Fibroblast of lung (primary cell): Measurements from ENCODE around the gene SDR39U1. TPM values are rescaled to one million over a fixed set of nuclear protein-coding genes. Genes with fewer than 3 reads are reported as not detected.
A peak's percentile ranks its signal among the peaks of the same experiment; 100 is the strongest.

ENCODE experiments used
- DNase-seq, 2 donors: peaks; one replicate each; pipeline versions ENCODE4 v3.0.0 to v3.0.0-alpha.2; 2010; ENCODE audit warnings: low read depth in 2 of 2
- H2AFZ ChIP-seq: 2 replicates; pipeline ENCODE4 v1.5.1; 2012; ENCODE audit warnings: low read length, control low read depth, inconsistent platforms
- H3K27ac ChIP-seq: 2 replicates; pipeline ENCODE4 v1.5.1; 2011; ENCODE audit warnings: low read length, control low read depth; ENCODE audit not compliant: insufficient read depth
- H3K27me3 ChIP-seq: 2 replicates; pipeline ENCODE4 v1.5.1; 2011; ENCODE audit warnings: mild to moderate bottlenecking, low read length; ENCODE audit not compliant: control insufficient read depth, insufficient read depth
- H3K36me3 ChIP-seq: 2 replicates; pipeline ENCODE4 v1.5.1; 2011; ENCODE audit warnings: low read length; ENCODE audit not compliant: control insufficient read depth, insufficient read depth
- H3K4me1 ChIP-seq: 2 replicates; pipeline ENCODE4 v1.5.1; 2011; ENCODE audit warnings: low read length; ENCODE audit not compliant: control insufficient read depth, insufficient read depth; ENCODE audit errors: extremely low read depth
- H3K4me2 ChIP-seq: 2 replicates; pipeline ENCODE4 v1.5.1; 2011; ENCODE audit warnings: low read length, control low read depth; ENCODE audit not compliant: insufficient read depth; ENCODE audit errors: extremely low read depth
- H3K4me3 ChIP-seq, 4 experiments: fragments of 200-600 bp in 1 of 4; sonication (generic) in 1 of 4; replicated peaks in 1 of 4; 2 replicates each; pipeline ENCODE4 v1.5.1; 2011 to 2016; ENCODE audit warnings: low read length in 4 of 4, low read depth in 3 of 4, mild to moderate bottlenecking in 3 of 4, control low read depth in 2 of 4, inconsistent platforms in 1 of 4, mixed read lengths in 1 of 4; ENCODE audit not compliant: insufficient read depth in 1 of 4; ENCODE audit errors: control extremely low read depth in 1 of 4
- H3K79me2 ChIP-seq: 2 replicates; pipeline ENCODE4 v1.5.1; 2012; ENCODE audit warnings: mild to moderate bottlenecking, low read length, inconsistent platforms; ENCODE audit not compliant: control insufficient read depth, insufficient read depth
- H3K9ac ChIP-seq: 2 replicates; pipeline ENCODE4 v1.5.1; 2011; ENCODE audit warnings: mild to moderate bottlenecking, low read length, control low read depth; ENCODE audit not compliant: insufficient read depth
- H3K9me3 ChIP-seq: 2 replicates; pipeline ENCODE4 v1.5.1; 2012; ENCODE audit warnings: low read depth, low read length; ENCODE audit not compliant: control insufficient read depth, insufficient read depth
- H4K20me1 ChIP-seq: 2 replicates; pipeline ENCODE4 v1.5.1; 2011; ENCODE audit warnings: low read length; ENCODE audit not compliant: control insufficient read depth, insufficient read depth; ENCODE audit errors: extremely low read depth
- CTCF ChIP-seq, 2 donors: IDR thresholded peaks in 1 of 2; conservative IDR thresholded peaks in 1 of 2; 1 replicate in 1 of 2; 2 replicates in 1 of 2; pipeline ENCODE4 v1.5.1; 2011 to 2012; ENCODE audit warnings: low read length in 2 of 2, control low read depth in 1 of 2, inconsistent platforms in 1 of 2, low read depth in 1 of 2, mild to moderate bottlenecking in 1 of 2
- EZH2 ChIP-seq: IDR thresholded peaks from 2 replicates; pipeline ENCODE4 v1.5.1; 2012; ENCODE audit warnings: low read length, control low read depth, mild to moderate bottlenecking; ENCODE audit errors: missing control alignments
- polyA plus RNA-seq, 2 donors: library from polyadenylated mRNA; depleted of rRNA in 1 of 2; stranded (reverse) in 1 of 2; unstranded in 1 of 2; fragments of >200 nt; gene quantifications; 2 replicates each; pipeline ENCODE4 v1.2.1, GENCODE V29; 2011 to 2012; ENCODE audit warnings: missing spikeins in 1 of 2
- total RNA-seq: library from RNA; depleted of rRNA; stranded (reverse); fragments of >200 nt; gene quantifications from 2 replicates; pipeline ENCODE4 v1.2.1, GENCODE V29; 2014

SDR39U1 gene
- total and polyA plus RNA-seq, 2 donors (not counting 1 experiment from before 2014, with no cell fraction given), result 9.9 to 24.7 TPM

GRCh38 chr14:24430682-24431568 is 11.7 kb downstream of the SDR39U1 start:
- Histone ChIP-seq H3K27ac (peak overlapping the region; percentile 97), H2AFZ (no peak overlapping the region), H3K4me2 (peak overlapping the region; percentile 95), H4K20me1 (no peaks in the 10 kb centered on the region), H3K9ac (peak overlapping the region; percentile 89), H3K9me3 (no peaks in the 10 kb centered on the region), H3K4me3 (peak overlapping the region; percentile 82 to 97 (median 92)), H3K27me3 (no peaks in the 10 kb centered on the region), H3K79me2 (peaks cover 17% of the 10 kb centered on the region), H3K4me1 (peaks cover 7% of the 10 kb centered on the region), H3K36me3 (peaks cover 13% of the 10 kb centered on the region)
- peak; percentile 28 to 61 for DNase-seq
- no peak for TF ChIP-seq CTCF (conservative IDR thresholded peaks at IDR 0.05 in 1 of 2, IDR thresholded peaks at IDR 0.05 in 1 of 2; ENCODE audit: low read depth in 1 of 2, low read length in 2 of 2)
- no peak for TF ChIP-seq EZH2

DNA sequence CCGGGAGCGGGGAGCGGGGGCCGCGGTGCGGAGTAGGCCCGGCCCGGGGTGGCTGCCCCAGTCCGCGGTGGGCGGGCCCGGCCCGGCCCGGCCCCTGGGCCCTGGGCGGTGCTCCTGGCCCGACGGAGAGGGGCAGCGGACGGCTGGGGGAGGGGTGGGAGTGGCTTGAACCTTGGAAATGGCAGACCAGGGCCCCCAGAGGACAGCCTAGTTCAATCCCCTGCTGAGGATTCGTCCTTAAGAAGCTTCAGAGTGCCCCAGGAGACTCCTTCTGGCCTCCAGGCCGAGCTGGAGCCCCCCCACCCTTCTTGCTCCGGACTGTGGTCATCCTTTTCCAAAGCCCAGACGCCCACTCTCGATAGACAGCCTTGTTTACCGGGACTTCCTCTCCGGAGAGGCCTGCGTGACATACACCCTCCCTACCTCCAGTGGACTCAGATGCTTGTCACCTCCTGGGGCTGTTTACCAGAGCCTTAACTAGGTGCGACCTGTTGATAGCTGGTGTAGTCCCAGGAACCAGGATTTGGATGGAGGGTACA is 12.4 kb downstream of the SDR39U1 start:
- peak overlapping the region; percentile 89 for H3K9ac ChIP-seq
- peak overlapping the region; percentile 97 for H3K27ac ChIP-seq
- H3K27me3 ChIP-seq, result no peaks in the 10 kb centered on the region
- peak; percentile 68 to 79 for DNase-seq
- peaks cover 17% of the 10 kb centered on the region for H3K79me2 ChIP-seq
- no peaks in the 10 kb centered on the region for H4K20me1 ChIP-seq
- peaks cover 13% of the 10 kb centered on the region for H3K36me3 ChIP-seq
- peaks cover 9% of the 10 kb centered on the region for H3K4me1 ChIP-seq
- H3K9me3 ChIP-seq, result no peaks in the 10 kb centered on the region
- H2AFZ ChIP-seq, result no peak overlapping the region
- TF ChIP-seq CTCF (conservative IDR thresholded peaks at IDR 0.05 in 1 of 2, IDR thresholded peaks at IDR 0.05 in 1 of 2; ENCODE audit: low read depth in 1 of 2, low read length in 2 of 2) (no peak), EZH2 (no peak)
- H3K4me2 ChIP-seq, result peak overlapping the region; percentile 95
- H3K4me3 ChIP-seq, result peak overlapping the region; percentile 82 to 97 (median 92)

DNA sequence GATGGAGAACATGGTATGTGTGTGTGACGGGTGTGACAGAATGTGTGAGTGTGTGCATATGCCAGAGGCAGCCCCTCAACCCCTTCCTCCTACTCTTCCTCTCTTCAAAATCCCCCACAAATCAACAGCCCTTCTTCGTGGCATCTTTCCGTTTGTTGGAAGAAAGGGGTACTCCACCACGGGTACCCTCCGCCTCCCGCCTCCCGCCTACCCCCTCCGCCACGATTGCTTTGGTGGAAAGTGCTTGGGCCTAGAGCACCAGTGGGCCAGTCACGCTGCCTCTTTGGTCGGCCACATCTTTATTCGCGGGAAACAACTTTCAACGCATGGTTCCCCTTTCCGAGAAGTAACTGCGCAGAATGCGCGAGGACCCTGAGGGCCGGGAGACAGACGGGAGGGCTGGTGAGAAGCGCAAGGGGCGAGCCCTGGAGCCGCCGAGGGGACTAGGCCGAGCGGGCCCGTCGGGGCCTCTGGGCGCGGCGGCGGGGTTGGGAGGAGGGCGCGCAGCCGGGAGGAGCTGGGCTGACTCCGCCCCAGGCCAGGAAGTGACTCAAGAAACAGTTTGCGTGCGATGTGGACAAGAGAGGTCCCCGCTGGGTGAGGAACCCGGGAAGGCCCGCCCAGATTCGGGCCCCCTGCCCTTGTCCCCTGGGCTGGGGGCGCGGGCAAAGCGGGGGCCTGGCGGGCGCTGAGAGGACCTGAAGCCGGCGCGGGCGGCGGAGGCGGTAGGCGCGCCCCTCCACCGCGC is 13.0 kb downstream of the SDR39U1 start, which contains the start of the genes CBLN3 and KHNYN:
Gene CBLN3 (minus strand): TSS at position 274 of the 748 bp plus-strand sequence. CDS start 614 bp downstream, outside the sequence.
Gene KHNYN (plus strand): TSS at position 560 of the 748 bp plus-strand sequence. CDS start 777 bp downstream, outside the sequence.
- peak within 1 kb of the TSS; percentile 82 to 97 (median 92) for H3K4me3 ChIP-seq
- DNase-seq, result peak; percentile 93 to 95
- no peak for TF ChIP-seq CTCF (conservative IDR thresholded peaks at IDR 0.05 in 1 of 2, IDR thresholded peaks at IDR 0.05 in 1 of 2; ENCODE audit: low read depth in 1 of 2, low read length in 2 of 2)
- no peak for TF ChIP-seq EZH2
- peaks cover 17% of the 10 kb centered on the region for H3K79me2 ChIP-seq
- H2AFZ ChIP-seq, result peak within 1 kb of the TSS; percentile 12
- peak within 1 kb of the TSS; percentile 97 for H3K27ac ChIP-seq
- peaks cover 13% of the 10 kb centered on the region for H3K36me3 ChIP-seq
- peaks cover 9% of the 10 kb centered on the region for H3K4me1 ChIP-seq
- no peaks in the 10 kb centered on the region for H4K20me1 ChIP-seq
- peak within 1 kb of the TSS; percentile 89 for H3K9ac ChIP-seq
- H3K9me3 ChIP-seq, result no peaks in the 10 kb centered on the region
- no peaks in the 10 kb centered on the region for H3K27me3 ChIP-seq
- H3K4me2 ChIP-seq, result peak within 1 kb of the TSS; percentile 95
